ENCODE measurements around the gene RNF166.

Gene RNF166

GRCh38 chr16:88722784-88723506, 16.7 kb upstream of the RNF166 start:
- TF ChIP-seq CTCF (IDR thresholded peaks at IDR 0.05; ENCODE audit: low read depth, low read length) = no peak
- Histone ChIP-seq H3K9me3 (peaks cover 3% of the 10 kb centered on the region; the same call in 1 of the 2 replicates), H3K36me3 (peaks cover 6% of the 10 kb centered on the region), H3K27me3 (no peaks in the 10 kb centered on the region), H3K4me1 (peaks cover 22% of the 10 kb centered on the region), H3K4me3 (ENCODE audit: low read depth, low read length) (no peak overlapping the region)
- DNase-seq = no peak

- H3K9me3 ChIP-seq = no peaks in the 10 kb centered on the region
- H3K36me3 ChIP-seq = peaks cover 9% of the 10 kb centered on the region
- no peak for DNase-seq
- TF ChIP-seq CTCF (IDR thresholded peaks at IDR 0.05; ENCODE audit: low read depth, low read length) = no peak
- H3K4me3 ChIP-seq (ENCODE audit: low read depth, low read length) = no peak overlapping the region
- no peaks in the 10 kb centered on the region for H3K27me3 ChIP-seq
- peaks cover 15% of the 10 kb centered on the region for H3K4me1 ChIP-seq
Observed at GRCh38 chr16:88721815-88722755, 15.9 kb upstream of the RNF166 start.

- H3K4me3 ChIP-seq (ENCODE audit: low read depth, low read length) = no peak overlapping the region
- TF ChIP-seq CTCF (IDR thresholded peaks at IDR 0.05; ENCODE audit: low read depth, low read length) = no peak
- H3K9me3 ChIP-seq = no peaks in the 10 kb centered on the region
- peaks cover 14% of the 10 kb centered on the region for H3K36me3 ChIP-seq
- DNase-seq = no peak
- H3K4me1 ChIP-seq = peaks cover 14% of the 10 kb centered on the region
- H3K27me3 ChIP-seq = no peaks in the 10 kb centered on the region
Observed at GRCh38 chr16:88721236-88721635, 15.0 kb upstream of the RNF166 start.

GRCh38 chr16:88720396-88720970, 14.3 kb upstream of the RNF166 start:
- Histone ChIP-seq H3K4me3 (ENCODE audit: low read depth, low read length) (no peak overlapping the region), H3K36me3 (peaks cover 20% of the 10 kb centered on the region), H3K4me1 (peaks cover 6% of the 10 kb centered on the region), H3K9me3 (no peaks in the 10 kb centered on the region), H3K27me3 (no peaks in the 10 kb centered on the region)
- TF ChIP-seq CTCF (IDR thresholded peaks at IDR 0.05; ENCODE audit: low read depth, low read length) = no peak
- DNase-seq = no peak

- H3K36me3 ChIP-seq = peaks cover 21% of the 10 kb centered on the region
- DNase-seq = no peak
- no peak for TF ChIP-seq CTCF (IDR thresholded peaks at IDR 0.05; ENCODE audit: low read depth, low read length)
Observed at GRCh38 chr16:88719933-88720296, 13.7 kb upstream of the RNF166 start.

More at GRCh38 chr16:88719933-88720296, 13.7 kb upstream of the RNF166 start:
- H3K9me3 ChIP-seq = no peaks in the 10 kb centered on the region
- no peak overlapping the region for H3K4me3 ChIP-seq (ENCODE audit: low read depth, low read length)
- H3K27me3 ChIP-seq = no peaks in the 10 kb centered on the region
- H3K4me1 ChIP-seq = peaks cover 4% of the 10 kb centered on the region
